GM12878 (cell line): ENCODE results near the gene ZNF341. TPM values are rescaled to one million over a fixed set of nuclear protein-coding genes. Genes with fewer than 3 reads are reported as not detected.

Experiments used
- CUX1 ChIP-seq: IDR thresholded peaks from 2 replicates; pipeline ENCODE4 v1.6.1; 2012; ENCODE audit warnings: improper control_type of control experiment, low read depth, low read length; ENCODE audit not compliant: insufficient replicate concordance
- DPF2 ChIP-seq: fragments of 450-650 bp; IDR thresholded peaks from 2 replicates; pipeline ENCODE4 v1.6.1; 2017; ENCODE audit warnings: mild to moderate bottlenecking
- IKZF1 ChIP-seq: fragments of 450-650 bp; conservative IDR thresholded peaks from 2 replicates; pipeline ENCODE4 v1.6.1; 2017; ENCODE audit warnings: antibody characterized with exemption, mild to moderate bottlenecking
- IKZF2 ChIP-seq, 2 experiments: fragments of 450-650 bp; IDR thresholded peaks; 2 replicates each; pipeline ENCODE4 v1.6.1; 2017; ENCODE audit warnings: mild to moderate bottlenecking in 2 of 2, moderate library complexity in 2 of 2
- KDM1A ChIP-seq: fragments of 200-600 bp; sonication (generic); IDR thresholded peaks from 2 replicates; pipeline ENCODE4 v1.6.1; 2016; ENCODE audit warnings: borderline replicate concordance
- NFIC ChIP-seq: IDR thresholded peaks from 2 replicates; pipeline ENCODE4 v1.6.1; 2012; ENCODE audit warnings: low read depth, mild to moderate bottlenecking, inconsistent platforms, low read length, moderate library complexity
- NR2C2 ChIP-seq: IDR thresholded peaks from 2 replicates; pipeline ENCODE4 v1.6.1; 2011; ENCODE audit warnings: borderline replicate concordance, low read depth; ENCODE audit not compliant: control insufficient read depth, insufficient read length
- POLR2AphosphoS5 ChIP-seq: IDR thresholded peaks from 2 replicates; pipeline ENCODE4 v1.6.1; 2011; ENCODE audit warnings: mild to moderate bottlenecking, low read length, inconsistent platforms
- POU2F2 ChIP-seq: IDR thresholded peaks from 3 replicates; pipeline ENCODE4 v1.6.1; 2011; ENCODE audit warnings: low read depth, mild to moderate bottlenecking, low read length, borderline replicate concordance
- RCOR1 ChIP-seq: conservative IDR thresholded peaks from 2 replicates; pipeline ENCODE4 v1.6.1; 2012; ENCODE audit warnings: low read depth, low read length, improper control_type of control experiment
- RELB ChIP-seq: fragments of 450-650 bp; IDR thresholded peaks from 2 replicates; pipeline ENCODE4 v1.6.1; 2017; ENCODE audit warnings: low read depth, mild to moderate bottlenecking, moderate library complexity
- SUZ12 ChIP-seq: fragments of 200-600 bp; sonication (generic); IDR thresholded peaks from one replicate; pipeline ENCODE4 v1.6.1; 2018; ENCODE audit warnings: antibody characterized with exemption, mild to moderate bottlenecking; ENCODE audit not compliant: unreplicated experiment
- TAF1 ChIP-seq: IDR thresholded peaks from 2 replicates; pipeline ENCODE4 v1.6.1; 2011; ENCODE audit warnings: mild to moderate bottlenecking, low read depth, low read length, borderline replicate concordance
- WRNIP1 ChIP-seq: IDR thresholded peaks from 2 replicates; pipeline ENCODE4 v1.6.1; 2011; ENCODE audit warnings: low read depth, low read length, improper control_type of control experiment, borderline replicate concordance
- ZBTB40 ChIP-seq: fragments of 450-650 bp; IDR thresholded peaks from 2 replicates; pipeline ENCODE4 v1.6.1; 2016; ENCODE audit warnings: mild to moderate bottlenecking, moderate library complexity, borderline replicate concordance
- ZNF622 ChIP-seq: fragments of 450-650 bp; IDR thresholded peaks from 2 replicates; pipeline ENCODE4 v1.6.1; 2017; ENCODE audit warnings: mild to moderate bottlenecking, inconsistent platforms
- polyA plus RNA-seq, 11 experiments: library from polyadenylated mRNA; depleted of rRNA in 4 of 11; unstranded in 6 of 11; stranded (reverse) in 5 of 11; fragments of >200 nt; fragmentation: Nextera tagmentation in 4 of 11; fragmentation: Illumina TruSeq in 1 of 11; extraction: Ambion mirVana in 4 of 11; extraction: Trizol in 1 of 11; gene quantifications; 1 replicate in 1 of 11; 2 replicates in 10 of 11; pipeline versions ENCODE4 v1.2.1 to v1.2.3, GENCODE V29; 2011 to 2016; ENCODE audit warnings: inconsistent platforms in 2 of 11, missing spikeins in 2 of 11, low read depth in 1 of 11
- total RNA-seq, 4 experiments: library from RNA; depleted of rRNA in 3 of 4; stranded (reverse); fragments of >200 nt in 3 of 4; fragmentation: Illumina TruSeq in 1 of 4; extraction: Trizol in 1 of 4; gene quantifications; 2 replicates each; pipeline versions ENCODE4 v1.2.1 to v1.2.3, GENCODE V29; 2013 to 2021

Gene ZNF341
- total and polyA plus RNA-seq, 10 of the 15 experiments (the other 5 are each of a cell fraction or from before 2014, with no cell fraction given), result 0.18 to 5.0 (median 2.6) TPM

GRCh38 chr20:33733654-33734576 is 2.1 kb downstream of the ZNF341 start (continued):
- no peak for TF ChIP-seq ZNF622
- TF ChIP-seq TAF1, result peak; percentile 20; the same call in 1 of the 2 replicates
- TF ChIP-seq IKZF1, result peak; percentile 27; the same call in 1 of the 2 replicates
- TF ChIP-seq CUX1, result peak; percentile 70
- no peak for TF ChIP-seq RCOR1
- TF ChIP-seq POU2F2, result peak; percentile 52; the same call in 1 of the 3 replicates
- no peak for TF ChIP-seq WRNIP1
- TF ChIP-seq SUZ12, result no peak
- TF ChIP-seq IKZF2 (IDR thresholded peaks at IDR 0.05), result peak in 1 of 2 experiments; percentile 10; a peak in 1 of 4 replicates
- TF ChIP-seq DPF2, result 0 out of 2 replicates have a peak, but pooled peaks have one; percentile 39
- TF ChIP-seq ZBTB40, result no peak
- no peak for TF ChIP-seq NR2C2
- no peak for TF ChIP-seq NFIC
- no peak for TF ChIP-seq RELB
- peak; percentile 53 for TF ChIP-seq POLR2AphosphoS5
- no peak for TF ChIP-seq KDM1A
